HG03139 (cell line): ENCODE measurements around the gene CTDSPL.

Experiments
- ATAC-seq: cut with Tn5 transposase; IDR thresholded peaks from one replicate; pipeline ENCODE4 v1.9.1; 2021; ENCODE audit not compliant: unreplicated experiment

The CTDSPL gene

DNA sequence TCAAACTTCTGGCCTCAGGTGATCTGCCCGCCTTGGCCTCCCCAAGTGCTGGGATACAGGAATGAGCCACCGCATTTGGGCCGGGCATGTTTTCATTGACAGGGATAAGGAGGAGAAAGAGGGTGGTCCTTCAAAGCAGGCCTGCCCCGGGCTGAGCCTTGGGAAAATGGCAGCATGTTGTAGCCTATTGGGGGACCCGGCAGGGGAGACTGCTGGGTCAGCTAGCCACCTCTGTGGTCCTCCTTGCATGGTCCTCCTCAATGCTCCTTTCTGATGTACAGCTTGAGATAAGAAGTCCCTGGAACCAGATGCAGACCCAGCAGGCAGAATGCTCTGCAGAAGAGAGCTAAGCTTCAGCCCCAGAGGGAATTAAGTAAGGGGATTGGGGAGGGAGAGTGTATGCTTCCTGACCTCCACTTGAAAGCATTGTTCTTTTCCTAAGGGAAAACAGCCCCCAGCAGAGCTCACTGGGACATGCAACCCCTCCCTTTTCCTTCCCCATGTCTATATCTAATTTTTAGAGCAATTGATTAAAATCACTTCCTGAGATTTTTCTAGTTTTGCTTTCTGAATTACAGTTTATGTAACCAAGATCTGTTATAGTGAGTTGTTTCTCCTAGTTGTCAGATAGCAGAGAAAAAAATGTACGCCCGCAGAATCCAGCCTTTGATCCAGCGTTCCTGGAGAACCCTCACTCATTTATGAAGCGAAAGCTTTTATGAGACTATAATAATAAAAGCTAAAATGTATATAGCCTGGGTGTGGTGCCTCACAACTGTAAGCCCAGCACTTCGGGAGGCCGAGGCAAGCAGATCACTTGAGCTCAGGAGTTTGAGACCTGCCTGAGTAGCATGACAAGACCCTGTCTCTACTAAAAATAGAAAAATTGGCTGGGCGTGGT is 80.2 kb downstream of the CTDSPL start:
- ATAC-seq: no peak

DNA sequence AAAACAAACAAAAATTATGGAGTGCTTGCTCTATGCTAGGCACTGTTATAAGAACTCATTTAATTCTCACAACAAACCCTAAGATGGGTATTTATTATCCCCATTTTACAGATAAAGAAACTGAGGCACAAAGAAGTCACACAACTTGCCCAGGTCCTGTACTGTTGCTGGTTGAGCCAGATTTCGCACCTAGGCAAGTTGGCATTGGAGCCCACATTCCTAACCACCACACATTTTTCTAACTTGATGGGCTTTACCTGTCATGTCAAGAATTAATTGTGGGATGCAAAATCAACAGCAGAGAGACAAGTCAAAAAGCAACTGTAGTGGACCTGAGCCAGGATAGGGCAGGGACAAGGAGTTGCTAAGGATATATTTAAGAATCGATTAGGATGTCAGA is 81.0 kb downstream of the CTDSPL start:
- ATAC-seq: no peak

DNA sequence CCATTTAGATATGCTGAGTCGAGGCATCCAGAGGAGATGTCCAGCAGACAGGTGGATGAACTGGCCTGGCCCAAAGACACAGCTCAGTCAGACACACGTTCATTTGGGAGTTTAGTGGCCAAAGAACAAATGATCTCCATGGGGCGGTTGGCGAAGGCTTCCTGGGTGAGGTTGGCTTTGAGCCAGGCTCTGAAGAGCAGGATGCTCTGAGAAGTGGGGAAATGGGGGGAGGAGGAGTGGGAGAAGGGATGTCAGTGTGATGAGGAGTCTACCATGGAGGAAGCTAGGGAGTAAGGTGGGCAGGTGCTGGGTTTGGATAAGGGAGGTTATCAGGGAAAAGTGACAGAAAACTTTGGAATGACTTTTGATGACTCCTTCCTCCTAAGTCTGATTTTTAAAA is 81.4 kb downstream of the CTDSPL start:
- no peak for ATAC-seq

DNA sequence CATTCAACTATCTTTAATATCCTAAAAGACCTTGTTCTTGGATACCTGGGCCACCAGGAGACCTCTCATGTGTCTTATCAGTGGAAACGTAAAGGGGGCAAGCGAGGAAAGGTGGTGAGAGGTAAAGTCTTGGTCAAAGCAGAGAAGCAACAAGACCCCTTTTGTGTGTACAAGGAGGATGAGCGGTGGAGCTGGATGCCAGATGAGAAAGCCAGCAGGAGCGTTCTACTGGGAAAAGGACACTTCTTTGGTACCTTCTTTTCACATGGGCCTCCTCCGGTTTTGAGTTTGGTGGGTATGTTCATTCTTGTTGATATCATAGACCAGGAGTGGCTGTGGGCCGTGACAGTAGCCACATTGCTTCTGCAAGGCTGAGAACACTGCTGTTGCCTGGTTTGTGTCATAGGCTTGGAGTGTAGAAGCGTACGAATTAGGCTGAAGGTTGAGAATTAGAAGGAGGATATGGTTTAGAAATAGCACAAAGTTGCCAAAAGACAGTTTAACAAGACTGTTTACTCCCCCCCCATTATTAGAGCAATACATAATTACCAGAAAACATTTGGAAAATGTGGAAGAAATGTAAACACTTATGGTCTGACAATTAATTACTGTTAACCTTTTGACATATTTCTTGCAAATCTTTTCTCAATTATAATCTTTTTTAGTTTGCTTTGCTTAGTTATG is 82.1 kb downstream of the CTDSPL start:
- ATAC-seq: no peak

DNA sequence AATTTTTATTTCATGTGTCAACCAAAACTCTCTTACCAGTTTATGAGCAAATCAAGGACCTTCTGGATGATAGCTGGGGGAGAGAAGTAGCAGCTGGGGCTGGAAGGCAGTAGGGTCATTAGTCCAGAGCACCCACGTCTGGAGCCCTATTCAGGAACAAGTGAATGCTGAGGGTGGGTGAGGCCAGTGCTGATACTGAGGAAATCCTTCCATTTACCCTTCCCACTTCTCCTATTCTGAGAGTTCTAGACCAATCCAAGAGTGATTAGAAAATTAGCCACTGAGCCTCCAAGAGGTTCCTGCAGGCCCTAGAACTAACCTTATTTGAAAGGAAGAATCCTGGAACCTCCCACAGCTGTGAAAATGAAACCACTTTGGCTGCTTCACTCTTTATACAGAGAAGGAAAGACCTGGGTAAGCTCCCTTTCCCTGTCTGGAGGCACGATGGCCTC is 82.7 kb downstream of the CTDSPL start:
- ATAC-seq: no peak

DNA sequence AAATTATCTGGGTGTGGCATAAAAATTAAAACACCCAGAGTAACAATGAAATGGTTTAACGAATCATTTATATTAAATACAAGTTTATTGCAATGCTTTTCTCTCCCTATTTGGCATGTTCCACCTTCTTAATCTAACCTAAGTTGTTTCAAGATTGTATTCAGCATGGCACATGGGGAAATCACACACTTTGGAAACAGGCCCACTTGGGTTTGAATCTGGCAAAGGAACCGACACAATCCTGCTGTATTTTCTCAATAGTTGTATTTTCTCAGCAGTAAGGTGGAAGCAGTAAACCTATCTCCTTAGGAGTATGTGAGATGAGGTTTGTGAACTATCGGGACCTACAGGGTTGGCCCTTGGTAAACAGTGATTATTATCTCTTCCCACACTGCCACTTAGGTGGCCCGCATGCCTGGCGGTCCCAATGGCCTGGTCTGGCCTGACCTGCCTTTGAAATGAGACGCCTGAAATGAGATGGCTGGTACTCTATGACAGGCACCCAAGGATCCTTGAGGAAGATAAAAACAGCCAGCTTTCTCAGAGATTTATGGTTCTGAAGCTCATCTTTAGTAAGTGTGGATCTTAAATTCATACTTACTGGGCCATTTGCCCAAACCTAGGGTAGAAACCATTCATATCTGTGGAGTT is 83.6 kb downstream of the CTDSPL start:
- ATAC-seq: no peak

DNA sequence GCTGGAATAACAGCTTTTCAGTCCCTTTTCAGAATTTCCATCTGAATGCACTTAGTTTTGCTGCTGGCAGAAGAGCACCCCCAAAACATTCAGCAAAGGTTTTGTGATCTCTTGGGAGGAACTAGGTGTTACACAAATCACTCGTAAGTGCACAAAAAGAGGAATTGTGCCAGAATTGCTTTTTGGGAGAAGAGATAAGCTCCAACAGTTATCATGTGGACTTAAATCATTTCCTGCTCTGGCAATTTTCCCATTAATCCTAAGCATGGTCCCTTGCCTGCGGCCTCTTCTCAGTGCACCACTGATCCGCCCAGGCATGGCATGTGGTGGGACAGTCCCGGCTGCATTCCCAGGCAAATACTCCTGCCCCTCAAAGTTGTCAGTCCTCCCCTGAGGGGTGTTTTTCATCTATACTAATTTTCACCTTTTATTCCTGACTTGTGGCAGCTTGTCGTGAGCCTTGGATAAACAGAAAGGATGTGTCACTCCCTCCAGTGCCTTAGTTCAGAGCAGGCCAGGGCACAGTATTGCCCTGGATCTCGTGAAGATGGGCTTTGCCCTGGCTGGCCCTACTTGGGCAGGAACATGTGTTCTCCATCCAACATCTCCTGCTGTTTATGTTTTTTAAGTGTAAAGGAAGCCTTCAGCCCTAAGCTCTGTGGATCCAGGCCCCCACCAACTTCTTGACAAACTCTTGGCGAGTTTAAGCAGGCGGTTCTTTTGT is 84.3 kb downstream of the CTDSPL start:
- no peak for ATAC-seq

DNA sequence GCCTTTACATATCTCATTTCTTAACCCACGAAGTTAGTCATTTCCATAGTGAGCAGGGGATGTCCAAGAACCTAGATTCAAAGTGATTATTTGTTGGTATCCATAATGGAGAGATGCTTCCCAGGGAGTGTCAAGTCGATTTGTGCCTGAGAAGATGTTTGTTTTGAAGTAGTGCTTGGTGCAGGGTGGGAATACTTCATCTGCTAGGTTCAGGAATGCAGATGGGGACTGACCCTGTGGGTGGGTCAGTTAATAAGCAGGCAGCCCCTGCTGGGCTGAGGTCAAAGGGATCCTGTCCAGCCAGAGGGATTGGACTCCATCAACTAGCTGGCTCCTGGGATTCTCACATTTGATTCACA is 84.8 kb downstream of the CTDSPL start:
- ATAC-seq: no peak

DNA sequence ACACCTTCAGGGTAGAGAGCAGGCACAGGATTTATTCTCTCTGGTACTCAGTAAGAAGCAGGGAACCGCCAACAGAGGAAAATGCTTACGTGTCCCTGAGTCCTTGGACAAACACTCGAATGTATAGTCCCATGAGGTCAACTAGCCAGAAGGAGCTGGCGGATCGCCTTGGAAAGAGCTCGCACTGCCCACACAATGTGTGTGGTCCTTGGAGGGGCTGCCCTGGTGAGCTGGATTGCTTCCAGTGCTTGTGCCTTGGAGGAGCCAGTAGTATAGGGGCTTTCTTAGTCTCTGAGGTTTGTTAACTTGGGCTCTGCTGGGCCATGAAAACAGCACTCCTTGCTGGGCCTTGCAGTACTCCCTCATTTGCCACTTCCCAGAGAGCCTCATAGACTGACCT is 88.2 kb downstream of the CTDSPL start:
- no peak for ATAC-seq

DNA sequence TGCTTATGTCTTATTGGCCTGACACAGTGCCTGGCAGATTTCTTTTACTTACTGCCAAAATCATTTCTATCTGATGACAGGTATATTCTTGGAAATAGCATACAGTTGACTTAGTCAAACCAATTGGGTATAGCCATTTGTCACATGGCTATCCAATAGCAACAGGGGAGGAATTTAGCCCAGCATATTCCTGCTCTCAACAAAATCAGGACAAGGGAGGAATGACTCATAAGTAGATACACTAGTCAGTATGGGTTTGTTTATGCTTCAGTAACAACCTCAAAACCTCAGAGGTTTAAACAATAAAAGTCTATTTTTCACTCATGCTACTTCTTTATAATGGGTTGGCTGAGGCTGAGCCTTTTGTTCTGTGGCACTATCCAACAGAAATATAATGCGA is 90.9 kb downstream of the CTDSPL start:
- no peak for ATAC-seq

DNA sequence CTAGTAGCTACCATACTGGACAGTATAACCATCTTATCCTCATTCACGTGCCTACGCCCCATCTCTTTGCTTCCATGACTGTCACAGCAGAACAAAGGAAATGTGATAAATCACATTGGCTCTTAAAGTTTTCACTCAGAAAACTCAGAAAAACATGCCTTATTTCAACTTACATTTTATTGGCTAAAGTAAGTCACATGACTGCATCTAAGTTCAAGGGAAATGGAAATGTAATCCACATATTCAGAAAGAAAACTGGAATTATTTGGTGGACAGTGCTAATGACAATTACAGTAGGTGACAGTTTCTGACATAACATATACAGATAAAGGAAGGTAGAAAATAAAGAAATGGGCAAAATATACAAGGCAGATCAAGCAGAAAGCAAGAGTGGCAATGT is 91.5 kb downstream of the CTDSPL start:
- ATAC-seq: no peak

DNA sequence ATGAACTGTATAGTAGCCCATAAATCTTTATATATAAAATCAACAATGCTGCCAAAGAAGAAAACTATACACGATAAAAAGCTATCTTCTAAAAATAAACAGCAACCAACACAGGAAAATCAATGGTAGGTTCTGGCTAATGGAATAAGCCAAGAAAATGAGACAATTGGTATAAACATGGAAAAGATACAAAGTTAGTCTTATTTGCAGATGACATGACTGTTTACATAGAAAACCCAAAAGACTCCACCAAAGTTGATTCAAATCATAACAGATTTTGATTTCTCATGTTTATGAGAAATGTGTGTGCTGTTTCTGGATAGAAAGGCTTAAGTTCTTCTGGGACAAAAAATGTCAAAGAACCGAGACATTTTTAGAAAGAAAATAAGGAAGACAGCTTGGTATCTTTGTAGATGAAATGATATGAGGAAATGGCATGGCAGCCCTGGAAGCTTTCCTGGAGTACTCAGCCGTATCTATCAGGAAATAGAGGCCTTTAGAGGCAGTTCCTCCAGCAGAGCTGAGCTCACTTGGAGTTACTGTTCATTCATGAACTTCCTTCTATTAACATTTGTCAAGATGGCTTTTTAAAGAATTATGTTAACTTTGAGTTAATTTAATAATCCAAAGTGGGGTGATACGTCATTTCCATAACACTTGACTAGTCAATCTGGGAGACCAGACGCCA is 92.2 kb downstream of the CTDSPL start:
- no peak for ATAC-seq

DNA sequence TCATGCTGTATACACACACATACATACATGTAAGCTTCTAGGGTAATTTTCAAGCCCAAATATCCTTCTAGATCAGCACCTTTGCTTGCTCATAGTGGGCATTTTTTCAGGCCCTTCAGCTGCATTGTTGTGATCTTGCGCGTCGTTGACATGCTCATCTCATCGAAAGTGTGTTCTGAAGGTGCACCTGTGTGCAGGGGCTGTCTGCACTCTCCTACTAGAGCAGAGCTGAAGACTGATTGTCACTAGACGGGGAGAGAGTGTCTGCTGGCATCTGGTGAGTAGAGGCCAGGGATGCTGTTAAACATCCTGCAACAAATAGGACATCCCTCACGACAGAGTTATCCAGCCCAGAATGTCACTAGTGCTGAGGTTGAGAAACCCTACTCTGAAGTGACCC is 93.2 kb downstream of the CTDSPL start:
- ATAC-seq: no peak

DNA sequence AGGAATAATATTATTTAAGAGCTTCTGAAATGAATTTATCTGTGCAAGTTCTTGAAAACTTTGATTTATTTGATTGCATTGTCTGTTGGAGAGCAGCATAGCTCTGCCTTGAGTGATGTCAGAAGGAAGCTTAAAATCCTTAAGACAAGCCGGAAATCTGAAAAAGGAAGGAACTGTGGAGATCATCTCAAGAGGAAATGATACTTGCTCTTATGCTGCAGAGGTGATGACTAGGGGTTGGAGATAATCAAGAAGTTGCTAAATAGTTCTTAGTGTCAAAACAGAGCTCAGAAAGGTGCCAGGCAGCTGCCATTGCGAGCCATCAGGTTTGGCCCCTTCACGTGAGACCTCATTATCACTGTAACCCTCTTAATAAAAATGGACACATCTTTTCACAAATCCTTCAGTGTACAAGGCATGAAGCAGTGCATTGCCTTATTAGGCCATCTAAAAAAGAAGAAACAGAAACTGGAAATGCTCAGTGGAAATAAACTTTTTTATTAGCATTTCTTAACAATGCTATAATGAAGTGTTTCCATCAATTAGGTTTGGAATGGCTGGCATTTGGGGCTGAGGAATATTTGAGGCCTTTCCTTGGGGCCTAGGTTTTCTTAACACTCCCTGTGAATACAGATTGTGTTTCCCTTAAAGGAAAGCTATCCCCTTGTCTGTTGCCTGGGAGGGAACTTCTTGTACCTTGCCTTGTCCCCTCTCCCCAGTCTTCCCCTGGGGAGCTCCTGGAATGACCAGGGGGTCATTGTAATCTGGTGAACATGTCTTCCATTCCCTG is 94.4 kb downstream of the CTDSPL start:
- no peak for ATAC-seq

DNA sequence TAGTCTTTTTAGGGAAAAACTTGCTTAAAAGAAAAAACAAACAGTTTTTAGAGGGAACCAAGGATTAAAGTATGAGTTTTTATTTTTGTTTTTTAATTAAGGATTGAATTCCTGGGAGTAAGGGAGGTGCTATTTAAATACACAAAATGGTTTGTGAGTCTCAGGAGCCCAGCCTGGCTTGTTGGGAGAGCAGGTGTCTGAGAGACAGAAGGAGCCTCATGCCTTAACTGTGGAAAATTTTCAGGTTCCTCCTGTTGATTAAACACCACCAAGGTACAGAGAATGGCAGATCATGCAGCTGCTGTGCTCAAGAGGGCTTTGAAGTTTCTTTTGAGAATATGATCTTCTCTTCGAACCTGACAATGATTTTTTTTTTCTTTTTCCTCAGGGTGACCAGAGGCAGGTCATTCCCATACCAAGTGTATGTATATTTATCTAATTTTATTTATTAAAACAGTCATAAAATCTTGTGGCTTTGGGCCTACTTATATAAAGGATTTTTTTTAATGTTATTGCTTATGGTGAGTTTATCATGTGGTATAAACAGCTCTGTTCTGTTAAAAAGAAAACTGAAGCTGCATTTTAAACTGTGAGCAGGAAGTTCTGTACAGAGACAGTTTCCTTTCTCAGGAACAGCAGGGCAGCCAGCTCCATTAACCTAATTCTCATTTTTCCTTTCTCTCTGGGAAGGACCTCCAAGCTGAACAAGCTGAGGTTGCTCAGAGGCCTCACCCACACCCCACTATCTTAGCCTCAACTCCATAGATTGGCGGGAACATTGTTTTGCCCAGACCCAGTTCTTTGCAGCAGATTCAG is 95.3 kb downstream of the CTDSPL start:
- no peak for ATAC-seq

DNA sequence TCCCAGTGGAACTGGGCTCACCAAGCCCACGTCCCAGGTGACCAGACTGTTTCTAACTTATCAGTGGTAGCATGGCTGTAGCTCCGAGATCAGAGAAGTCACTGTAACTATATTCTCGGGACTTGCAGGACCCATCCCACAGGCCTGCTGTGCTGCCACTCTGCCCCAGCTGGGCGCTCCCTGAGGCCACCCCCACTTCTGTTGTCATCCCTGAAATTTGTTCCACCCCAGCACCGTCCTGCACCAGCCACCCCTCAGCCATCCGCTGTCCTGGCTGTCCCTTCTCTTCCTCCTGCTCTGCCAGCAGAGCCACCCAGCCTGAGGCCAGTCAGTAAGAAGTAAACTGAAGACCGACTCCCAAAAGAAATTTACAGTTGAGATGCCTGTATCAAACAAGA is 95.9 kb downstream of the CTDSPL start:
- ATAC-seq: no peak

DNA sequence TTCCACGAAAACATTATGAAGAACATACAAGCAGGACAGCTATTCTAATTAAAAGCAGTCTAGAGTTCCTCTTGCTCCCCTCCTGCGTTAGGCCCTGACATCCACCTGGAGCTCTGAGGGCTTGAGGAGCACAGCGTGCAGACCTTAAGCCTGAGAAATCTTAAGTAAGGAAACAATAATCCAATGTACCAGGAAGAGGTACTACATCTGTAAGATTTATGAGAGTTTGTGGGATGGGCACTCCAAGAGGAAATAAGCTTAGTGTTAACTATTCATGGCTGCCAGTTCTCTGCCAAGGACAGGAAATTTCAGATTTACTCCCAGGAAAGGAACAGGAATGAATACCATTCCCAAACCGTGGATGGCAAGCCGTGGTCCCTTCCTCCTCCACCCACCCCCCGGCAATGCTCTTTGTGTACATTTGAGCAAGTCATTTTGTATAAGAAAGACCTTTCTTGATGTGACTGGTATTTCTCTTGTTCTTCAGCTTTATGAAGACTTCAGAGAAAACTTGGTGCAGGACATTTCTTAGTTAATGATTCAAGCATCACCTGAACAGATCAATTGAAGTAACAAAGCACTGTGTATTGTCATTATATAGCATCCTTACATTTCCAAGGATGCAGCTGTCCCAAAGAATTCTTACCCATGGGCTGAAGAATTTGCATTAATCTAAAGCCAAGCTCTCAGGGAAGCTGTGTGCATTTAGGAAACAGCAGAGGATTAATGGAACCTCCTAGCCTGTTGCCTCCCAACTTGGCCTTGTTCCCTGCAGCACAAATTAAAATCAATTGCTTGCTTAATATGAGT is 100.1 kb downstream of the CTDSPL start:
- no peak for ATAC-seq

DNA sequence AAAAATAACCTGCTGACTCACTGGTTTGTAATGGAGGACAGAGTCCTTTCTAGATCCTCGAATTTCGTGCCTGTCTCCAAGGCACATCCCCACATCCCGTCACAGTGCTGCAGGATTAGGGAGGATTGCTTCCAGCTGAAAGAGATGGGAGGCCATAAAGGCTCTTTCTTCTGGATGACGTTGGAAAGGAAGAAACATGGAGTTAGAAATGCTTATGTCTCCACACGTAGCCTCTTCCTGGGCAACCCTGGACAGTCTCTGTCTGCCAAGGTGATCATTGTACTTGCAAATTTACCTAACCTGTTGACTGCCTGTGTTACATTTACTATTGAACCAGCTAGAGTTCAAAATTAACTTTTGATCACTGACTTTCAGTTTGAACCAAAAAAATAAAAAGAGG is 101.3 kb downstream of the CTDSPL start:
- no peak for ATAC-seq
